Activated CD8-positive, alpha-beta memory T cell treated with anti-CD3 and anti-CD28 coated beads, Interleukin-2, amount 50 U/mL, for 4 hours (primary cell): Measurements from ENCODE around the gene KRT23.

Experiments
- DNase-seq: peaks from one replicate; pipeline ENCODE4 v3.0.0-alpha.2; 2020

The KRT23 gene

DNA sequence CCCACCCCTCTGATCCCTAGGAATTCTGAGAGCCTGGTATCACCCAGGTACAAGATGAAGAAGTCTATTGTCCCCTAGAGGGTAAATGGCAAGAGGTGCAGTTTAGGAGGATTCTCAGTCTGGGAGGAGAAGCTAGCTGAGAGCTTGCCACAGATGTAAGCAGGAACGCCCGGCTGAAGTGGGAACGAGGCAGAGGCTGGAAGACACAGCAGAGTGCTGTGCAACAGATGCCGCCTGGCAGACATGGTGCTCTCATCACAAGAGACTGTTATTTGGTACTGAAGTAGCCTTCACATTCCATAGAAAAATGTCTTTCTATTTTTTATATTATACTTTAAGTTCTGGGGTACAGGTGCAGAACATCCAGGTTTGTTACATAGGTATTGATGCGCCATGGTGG lies 32.1 kb downstream of the KRT23 start:
- no peak for DNase-seq

DNA sequence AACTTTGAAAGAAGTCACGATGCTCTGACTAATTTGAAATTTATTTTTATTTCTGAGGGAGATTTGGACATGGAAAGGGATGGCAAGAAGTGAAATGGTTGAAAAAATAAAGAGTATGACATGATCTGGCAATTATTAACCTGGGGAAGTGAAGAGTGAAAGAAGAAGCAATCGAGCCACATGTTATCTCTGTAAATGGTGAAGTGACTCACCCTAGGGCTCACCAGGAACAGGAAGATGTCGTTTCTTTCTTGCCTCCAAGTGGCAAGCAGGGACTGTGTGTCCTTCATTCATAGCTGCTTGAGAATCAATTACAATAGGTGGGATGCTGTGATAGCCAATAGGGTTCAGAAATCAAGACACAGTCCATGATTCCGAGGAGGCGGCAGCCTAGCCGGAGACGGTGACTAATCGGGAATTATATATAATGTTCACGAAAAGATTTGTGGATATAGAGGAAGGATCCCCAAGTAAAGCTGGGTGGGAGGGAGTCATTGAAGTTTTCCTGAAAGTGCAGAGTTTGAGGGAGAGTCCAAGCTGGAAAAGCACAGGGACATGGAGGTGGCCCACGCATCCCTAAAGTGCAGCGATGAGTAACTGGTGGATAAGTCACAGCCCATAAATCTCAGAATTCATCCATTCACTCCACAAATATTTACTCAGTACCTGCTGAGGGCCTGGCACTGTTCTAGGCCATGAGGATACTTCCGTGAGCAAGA lies 34.2 kb downstream of the KRT23 start:
- no peak for DNase-seq

DNA sequence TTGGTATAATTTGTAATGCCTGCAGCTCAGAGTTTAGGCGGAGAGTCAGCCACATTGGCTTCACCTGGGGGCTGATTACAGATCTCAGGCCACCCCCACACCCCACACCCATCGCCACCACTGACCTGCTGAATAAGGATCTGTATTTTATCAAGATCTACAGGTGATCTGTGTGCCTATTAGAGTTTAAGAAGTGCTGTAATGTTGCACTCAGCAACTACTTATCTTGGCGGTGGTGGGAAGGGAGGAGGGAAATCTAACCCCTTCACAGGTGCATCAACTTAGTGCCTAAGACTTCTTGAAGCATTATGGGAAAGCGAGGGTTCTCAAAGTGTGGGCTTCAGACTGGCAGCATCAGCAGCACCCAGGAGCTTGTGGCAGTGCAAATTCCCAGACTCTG lies 34.9 kb downstream of the KRT23 start:
- DNase-seq = no peak

DNA sequence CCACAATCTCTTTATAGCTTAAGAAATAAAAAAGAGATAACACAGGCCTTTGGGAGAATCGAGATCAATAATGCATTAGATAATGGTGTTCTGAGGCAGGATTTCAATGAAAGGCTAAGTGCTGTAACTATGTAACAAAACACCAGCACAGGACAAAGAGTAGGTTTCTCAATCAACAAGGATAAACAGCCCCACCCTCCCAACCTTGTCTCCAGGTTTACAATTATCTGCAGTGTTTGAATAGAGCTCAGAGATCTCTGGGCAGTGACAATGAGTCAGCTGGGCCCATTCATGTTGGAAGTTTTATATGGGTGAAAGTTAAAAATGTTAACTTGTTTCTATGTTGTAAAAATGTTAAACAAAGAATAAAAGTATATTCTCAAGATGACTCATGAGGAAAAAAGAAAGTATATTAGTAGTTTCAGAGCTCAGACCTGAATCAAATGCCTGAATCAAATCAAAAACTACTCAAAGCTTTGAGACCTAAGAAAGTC lies 35.4 kb downstream of the KRT23 start:
- DNase-seq = no peak

DNA sequence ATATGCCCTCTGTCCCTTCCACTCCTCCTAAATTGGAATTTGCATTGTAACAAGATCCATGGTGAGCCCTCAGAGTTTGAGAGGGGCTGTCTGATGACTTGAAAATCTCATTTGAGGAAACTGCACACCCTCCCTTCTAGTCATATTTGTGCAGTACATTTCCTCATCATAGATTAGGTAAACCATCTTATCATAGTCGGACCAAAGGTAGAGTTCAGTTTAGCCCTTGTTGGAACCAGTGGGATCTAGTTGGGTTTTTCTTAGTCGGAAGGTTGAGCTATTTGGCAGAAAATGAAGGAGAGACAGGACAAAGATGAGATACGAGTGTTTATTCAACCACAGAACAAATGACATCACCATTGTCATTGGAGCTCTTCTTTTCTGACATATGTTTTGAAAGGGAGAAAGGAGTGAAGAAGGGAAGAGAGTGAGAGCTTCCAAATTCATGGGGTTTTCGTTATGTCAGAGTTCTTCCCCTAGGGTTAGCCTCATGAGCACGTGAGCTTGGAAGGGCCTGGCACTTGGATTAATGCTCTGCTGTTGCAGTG lies 36.6 kb downstream of the KRT23 start:
- no peak for DNase-seq

DNA sequence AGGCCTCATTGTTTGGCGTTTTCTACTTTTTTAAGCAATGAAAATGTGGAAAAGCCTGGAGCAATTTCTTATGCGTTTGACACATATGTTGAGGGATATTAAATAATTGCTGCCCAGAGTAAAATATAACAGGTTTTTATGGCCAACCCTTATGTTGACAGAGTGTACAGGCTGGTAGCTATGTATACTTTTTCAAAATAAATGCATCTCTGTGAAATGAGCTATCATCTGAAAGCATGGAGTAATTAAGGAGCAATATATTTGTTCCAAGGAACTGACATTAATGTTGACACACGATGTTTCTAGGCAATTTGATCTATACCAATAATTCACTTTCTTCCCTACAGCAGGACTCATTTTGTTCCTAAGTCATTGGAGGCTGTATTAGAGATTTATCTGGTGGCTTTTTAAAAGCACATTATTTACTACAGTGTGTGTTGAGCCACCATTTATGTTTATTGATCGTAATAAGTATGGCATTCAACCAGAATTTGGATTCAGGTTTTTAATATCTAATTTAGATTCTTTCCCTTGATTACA lies 40.5 kb downstream of the KRT23 start:
- DNase-seq = no peak

DNA sequence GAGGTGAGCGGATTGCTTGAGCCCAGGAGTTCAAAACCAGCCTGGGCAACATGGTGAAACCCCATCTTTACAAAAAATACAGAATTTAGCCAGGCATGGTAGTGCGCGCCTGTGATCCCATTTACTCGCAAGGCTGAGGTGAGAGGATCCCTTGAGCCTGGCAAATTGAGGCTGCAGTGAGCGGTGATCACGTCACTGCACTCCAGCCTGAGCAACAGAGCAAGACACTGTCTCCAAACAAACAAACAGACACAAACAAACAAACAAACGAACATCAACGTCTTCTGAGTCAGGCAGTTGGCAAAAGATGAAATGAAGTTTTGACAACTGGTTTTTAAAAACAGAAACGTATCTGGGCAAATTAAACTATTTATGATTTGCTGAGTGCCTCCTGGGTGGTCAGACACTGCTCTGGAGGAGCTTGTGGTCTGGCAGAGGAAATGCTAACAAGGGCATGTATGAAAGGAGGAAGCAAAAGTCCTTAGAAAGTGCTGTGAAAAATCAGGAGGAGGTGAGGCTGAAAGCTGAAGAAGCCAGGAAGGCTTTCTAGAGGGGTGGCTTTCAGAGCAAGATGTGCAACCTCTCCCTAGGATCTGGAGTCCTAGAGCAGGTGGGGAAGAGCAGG lies 42.2 kb downstream of the KRT23 start:
- DNase-seq = no peak

DNA sequence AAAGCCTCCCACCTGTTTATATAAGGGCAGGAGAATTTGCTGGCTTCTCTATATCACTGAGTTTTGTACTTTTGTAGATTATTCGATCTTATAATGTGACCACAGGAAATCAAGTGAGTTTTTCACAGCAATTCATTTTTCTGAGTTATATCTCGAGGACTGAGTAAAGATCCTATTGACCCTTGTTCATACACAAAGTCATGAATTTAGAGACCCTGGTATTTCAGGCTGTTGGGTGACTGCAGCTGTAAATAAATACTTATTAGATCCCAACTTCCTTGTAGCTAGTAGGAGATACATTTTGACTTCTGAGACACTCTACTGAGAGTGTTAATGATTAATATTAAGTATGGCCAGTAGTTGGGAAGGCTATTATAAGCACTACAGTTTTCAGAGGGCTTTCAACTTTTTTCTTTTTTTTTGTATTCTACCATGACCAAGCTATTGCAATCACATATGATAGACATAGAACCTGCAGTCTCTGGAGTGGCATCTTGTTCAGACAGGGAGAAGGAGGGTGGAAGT lies 49.2 kb downstream of the KRT23 start:
- DNase-seq = no peak

DNA sequence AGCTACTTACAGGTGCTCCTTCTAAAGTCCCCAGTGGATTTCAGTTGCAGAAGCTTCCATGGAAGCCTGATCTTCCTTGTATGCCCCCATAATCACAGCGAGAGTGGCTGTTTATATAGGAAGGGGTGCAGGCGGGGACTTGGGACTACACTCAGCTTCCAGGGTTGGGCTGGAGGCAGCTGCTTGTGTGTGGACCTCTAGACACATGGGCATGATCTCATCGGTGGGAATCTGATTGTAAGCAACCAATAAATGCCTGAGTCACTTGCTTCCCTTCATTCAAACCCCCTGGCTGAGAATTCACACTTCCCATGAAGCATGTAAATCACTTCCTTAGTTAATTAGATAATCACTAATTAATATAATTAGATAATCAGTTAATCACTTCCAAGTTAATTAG lies 51.4 kb downstream of the KRT23 start:
- no peak for DNase-seq

DNA sequence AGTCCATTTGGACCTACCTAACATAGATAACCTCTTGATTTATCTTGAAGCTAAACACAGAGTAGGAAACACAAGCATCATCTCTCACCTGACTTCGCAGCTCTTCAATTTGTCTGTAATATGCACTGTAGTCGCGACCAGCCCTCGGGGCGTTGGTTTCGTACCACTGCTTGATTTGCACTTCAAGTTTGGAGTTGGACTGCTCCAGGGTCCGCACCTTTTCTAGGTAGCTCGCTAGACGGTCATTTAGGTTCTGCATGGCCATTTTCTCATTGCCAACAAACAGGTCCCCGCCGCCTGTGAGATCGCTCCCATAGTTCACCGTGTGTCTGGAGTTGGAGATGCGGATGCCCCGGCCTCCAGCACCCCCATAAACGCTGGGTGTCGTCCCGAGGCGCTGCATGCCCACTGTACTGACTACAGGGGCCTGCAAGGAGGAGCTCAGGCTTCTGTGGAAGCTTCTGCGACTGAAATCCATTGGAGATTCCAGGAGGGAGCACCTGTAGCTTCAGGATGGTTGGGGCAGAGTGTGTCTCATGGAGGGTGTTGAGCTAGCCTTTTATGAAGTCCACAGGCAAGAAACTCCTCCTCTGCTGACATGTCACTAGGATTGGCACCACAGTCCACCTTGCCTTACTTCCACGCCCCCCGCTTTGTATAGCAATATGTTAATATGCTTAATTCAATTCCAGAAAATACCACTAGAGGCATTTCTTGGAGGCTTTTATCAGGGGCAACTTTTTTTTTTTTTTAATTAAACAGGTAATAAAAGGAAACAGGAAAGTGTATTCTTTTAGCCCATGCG lies 52.5 kb downstream of the KRT23 start, which contains the start of gene KRT20:
KRT20 (minus strand) TSS at position 535 of the 805 bp plus-strand sequence; CDS start at position 478, 57 bp downstream.
- no peak for DNase-seq

DNA sequence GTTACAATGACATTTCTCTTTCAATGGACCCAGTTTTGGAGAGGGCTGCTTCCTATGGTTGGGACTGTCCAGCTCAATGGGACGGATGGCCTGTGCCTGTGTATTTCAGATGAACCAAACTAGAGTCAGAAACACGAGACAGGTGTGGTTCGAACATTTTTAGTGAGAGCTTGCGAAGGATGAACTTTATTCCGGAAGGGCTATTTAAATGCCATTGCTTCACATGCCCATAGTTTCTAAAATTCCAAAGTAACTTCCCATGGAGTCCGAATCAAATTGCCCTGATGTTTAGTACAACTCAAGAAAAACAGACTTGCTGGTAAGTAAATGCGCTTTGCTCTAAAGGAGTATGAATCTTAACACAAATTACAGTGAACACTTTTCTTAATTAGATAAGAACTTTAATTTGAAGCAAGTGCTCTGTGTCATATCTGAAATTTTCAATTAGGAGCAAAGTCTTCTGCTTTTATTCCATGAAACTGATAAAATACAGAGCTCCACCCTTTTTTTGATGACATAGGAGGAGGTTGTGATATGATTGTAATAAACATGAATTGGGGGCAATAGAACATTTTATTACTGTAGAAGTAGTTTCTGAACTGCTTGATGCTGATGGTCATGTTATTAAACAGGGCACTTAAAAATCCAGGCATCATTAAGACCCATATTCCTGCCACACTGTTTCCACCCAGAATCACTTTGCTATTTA lies 53.7 kb downstream of the KRT23 start:
- no peak for DNase-seq

DNA sequence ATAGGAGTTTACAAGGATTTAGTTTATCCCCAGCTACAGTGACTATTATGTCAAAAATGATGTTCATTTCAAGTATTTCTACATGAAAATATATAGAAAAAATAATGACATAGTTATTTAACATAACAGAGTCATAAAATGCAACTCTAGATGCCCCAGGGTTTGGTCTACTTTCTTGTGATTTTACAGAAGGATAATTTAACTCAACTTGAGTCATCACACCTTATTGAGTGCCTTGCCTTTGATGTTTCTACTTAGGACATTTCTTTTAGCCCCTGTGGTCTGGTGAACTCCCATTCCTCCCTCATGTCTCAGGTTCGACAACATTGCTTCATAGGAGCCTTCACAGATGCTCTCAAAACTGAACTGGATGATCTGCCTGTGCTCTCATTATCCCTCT lies 54.4 kb downstream of the KRT23 start:
- DNase-seq = no peak

DNA sequence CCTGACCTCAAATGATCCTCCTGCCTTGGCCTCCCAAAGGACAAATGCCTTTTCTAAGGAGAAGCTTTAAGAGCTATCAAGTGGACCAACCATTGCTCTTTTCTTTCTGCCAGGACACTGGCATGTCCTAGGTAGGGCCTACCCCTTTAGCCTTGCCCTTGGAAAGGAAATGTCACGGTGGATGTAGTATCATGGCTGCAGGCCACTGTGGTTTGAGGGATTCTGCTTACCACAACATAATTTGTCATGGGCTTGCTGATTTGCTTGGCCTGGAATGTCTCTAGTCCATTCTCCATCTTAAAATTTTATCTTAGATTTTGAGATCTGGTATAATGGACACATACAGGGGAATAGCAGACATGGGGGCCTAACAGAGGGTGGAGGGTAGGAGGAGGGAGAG lies 58.4 kb downstream of the KRT23 start:
- no peak for DNase-seq

DNA sequence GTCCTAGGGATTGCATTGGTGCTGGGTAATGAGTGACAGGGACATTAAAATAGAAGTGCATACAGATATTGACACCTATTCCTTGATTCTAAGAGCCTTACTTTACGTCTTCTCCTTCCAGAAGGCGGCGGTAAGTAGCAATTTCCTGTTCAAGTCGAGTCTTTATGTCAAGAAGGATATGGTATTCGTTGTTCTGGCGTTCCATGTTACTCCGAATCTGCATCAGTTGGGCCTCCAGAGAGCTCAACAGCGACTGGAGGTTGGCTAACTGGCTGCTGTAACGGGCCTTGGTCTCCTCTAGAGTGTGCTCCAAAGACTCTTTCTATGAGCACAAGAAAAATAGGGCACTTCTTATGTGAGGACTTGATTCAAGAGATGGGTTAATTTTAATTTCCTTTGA lies 59.4 kb downstream of the KRT23 start:
- DNase-seq = no peak

DNA sequence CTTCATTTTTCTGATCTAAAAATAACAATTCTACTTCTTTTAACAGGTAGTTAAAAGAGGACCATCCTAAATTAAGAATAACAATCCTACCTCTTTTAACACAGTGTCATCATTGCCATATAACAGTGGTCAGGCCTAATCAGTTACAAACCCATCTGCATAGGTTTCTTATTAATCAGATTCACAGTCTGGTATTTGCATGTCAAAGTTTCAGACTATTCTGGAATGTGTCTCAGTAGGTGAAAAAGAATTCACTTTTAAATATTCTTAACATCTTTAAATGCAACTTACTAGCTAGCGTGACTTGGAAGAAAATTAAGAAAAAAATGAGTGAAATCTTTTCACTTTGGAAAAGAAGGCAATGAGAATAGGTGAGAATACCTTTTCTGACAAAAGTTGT lies 63.6 kb downstream of the KRT23 start:
- no peak for DNase-seq

DNA sequence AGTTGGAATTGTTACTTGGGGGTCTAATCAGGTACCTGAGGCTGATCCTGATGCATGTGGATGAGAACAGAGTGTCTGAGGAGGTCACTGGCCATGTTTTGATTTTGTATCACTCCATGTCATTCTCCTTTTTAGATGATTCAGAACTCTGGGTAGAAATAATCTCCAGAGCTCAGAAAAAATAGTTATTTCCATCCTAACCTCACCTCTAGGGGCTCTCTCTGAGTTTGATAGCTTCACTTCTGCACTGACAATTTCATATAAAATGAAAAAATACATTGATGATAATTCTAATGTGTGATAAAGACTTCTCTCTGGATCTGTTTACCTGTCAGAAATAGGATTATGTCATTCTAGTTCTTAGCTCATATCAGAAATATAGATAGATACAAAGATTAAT lies 64.2 kb downstream of the KRT23 start:
- no peak for DNase-seq
